Smooth muscle cell (in vitro differentiated cells): ENCODE data around the gene MCM8. TPM values are rescaled to one million over a fixed set of nuclear protein-coding genes. Genes with fewer than 3 reads are reported as not detected.

ENCODE experiments used
- DNase-seq: peaks from one replicate; lab custom pipeline; 2025; ENCODE audit not compliant: unreplicated experiment; lab: John Stamatoyannopoulos, UW
- H2AFZ ChIP-seq: fragments of 200-600 bp; sonication (generic); 2 replicates; pipeline ENCODE4 v1.6.0; 2016; ENCODE audit warnings: antibody characterized with exemption, low read depth, mild to moderate bottlenecking
- H3F3A ChIP-seq: fragments of 200-600 bp; sonication (generic); 2 replicates; pipeline ENCODE4 v1.6.0; 2017; ENCODE audit warnings: antibody characterized with exemption, low read depth
- H3K27ac ChIP-seq: fragments of 200-600 bp; sonication (generic); 2 replicates; pipeline ENCODE4 v1.5.1; 2016; ENCODE audit warnings: low read depth, mild to moderate bottlenecking
- H3K27me3 ChIP-seq: fragments of 200-600 bp; sonication (generic); 2 replicates; pipeline ENCODE4 v1.6.1; 2016; ENCODE audit warnings: low read depth, mild to moderate bottlenecking
- H3K36me3 ChIP-seq: fragments of 200-600 bp; sonication (generic); 2 replicates; pipeline ENCODE4 v1.5.1; 2016; ENCODE audit warnings: low read depth
- H3K4me1 ChIP-seq: fragments of 200-600 bp; sonication (generic); 2 replicates; pipeline ENCODE4 v1.5.1; 2016; ENCODE audit warnings: low read depth
- H3K4me2 ChIP-seq: fragments of 200-600 bp; sonication (generic); 2 replicates; pipeline ENCODE4 v1.6.0; 2016; ENCODE audit warnings: mild to moderate bottlenecking
- H3K4me3 ChIP-seq: fragments of 200-600 bp; sonication (generic); 2 replicates; pipeline ENCODE4 v1.5.1; 2016; ENCODE audit warnings: mild to moderate bottlenecking
- H3K79me2 ChIP-seq: fragments of 200-600 bp; sonication (generic); 2 replicates; pipeline ENCODE4 v1.6.0; 2016; ENCODE audit warnings: low read depth, mild to moderate bottlenecking
- H3K9ac ChIP-seq: fragments of 200-600 bp; sonication (generic); 2 replicates; pipeline ENCODE4 v1.6.0; 2016; ENCODE audit warnings: low read depth
- H3K9me3 ChIP-seq: fragments of 200-600 bp; sonication (generic); replicated peaks from 2 replicates; pipeline ENCODE4 v1.5.1; 2016; ENCODE audit warnings: low read depth
- H4K20me1 ChIP-seq: fragments of 200-600 bp; sonication (generic); 2 replicates; pipeline ENCODE4 v1.6.0; 2016; ENCODE audit warnings: low read depth
- CTCF ChIP-seq: fragments of 200-600 bp; sonication (generic); IDR thresholded peaks from 2 replicates; pipeline ENCODE4 v1.5.1; 2017; ENCODE audit warnings: borderline replicate concordance, mild to moderate bottlenecking, antibody characterized with exemption; ENCODE audit not compliant: insufficient read depth, poor library complexity, severe bottlenecking
- WGBS: methylation state at CpG from one replicate; pipeline ENCODE4 v1.1.7; 2016; ENCODE audit warnings: low lambda C conversion rate; 5-methylcytosine and 5-hydroxymethylcytosine counted together
- polyA plus RNA-seq: library from polyadenylated mRNA; unstranded; fragments of >200 nt; fragmentation: Nextera tagmentation; extraction: Ambion mirVana; gene quantifications from 2 replicates; pipeline ENCODE4 v1.2.1, GENCODE V29; 2016
- total RNA-seq: library from RNA; depleted of rRNA; stranded (reverse); fragments of >200 nt; gene quantifications from 2 replicates; pipeline ENCODE4 v1.2.3, GENCODE V29; 2014

The MCM8 gene
- total and polyA plus RNA-seq, 2 experiments from 2014 or later, result 2.8 to 5.5 TPM

GRCh38 chr20:6014957-6015356 is 64.5 kb downstream of the MCM8 start:
- Histone ChIP-seq H3K4me1 (no peaks in the 10 kb centered on the region), H3K36me3 (peaks cover 18% of the 10 kb centered on the region), H3K27me3 (no peaks in the 10 kb centered on the region), H3K4me3 (no peak overlapping the region), H3K79me2 (peaks cover 79% of the 10 kb centered on the region), H4K20me1 (peaks cover 72% of the 10 kb centered on the region), H2AFZ (no peak overlapping the region), H3K4me2 (no peak overlapping the region), H3F3A (no peaks in the 10 kb centered on the region), H3K9me3 (no peaks in the 10 kb centered on the region), H3K27ac (no peak overlapping the region), H3K9ac (no peak overlapping the region)
- 92% methylated on average over 4 of the region's 4 CpGs for WGBS
- TF ChIP-seq CTCF, result no peak
- DNase-seq, result no peak

DNA sequence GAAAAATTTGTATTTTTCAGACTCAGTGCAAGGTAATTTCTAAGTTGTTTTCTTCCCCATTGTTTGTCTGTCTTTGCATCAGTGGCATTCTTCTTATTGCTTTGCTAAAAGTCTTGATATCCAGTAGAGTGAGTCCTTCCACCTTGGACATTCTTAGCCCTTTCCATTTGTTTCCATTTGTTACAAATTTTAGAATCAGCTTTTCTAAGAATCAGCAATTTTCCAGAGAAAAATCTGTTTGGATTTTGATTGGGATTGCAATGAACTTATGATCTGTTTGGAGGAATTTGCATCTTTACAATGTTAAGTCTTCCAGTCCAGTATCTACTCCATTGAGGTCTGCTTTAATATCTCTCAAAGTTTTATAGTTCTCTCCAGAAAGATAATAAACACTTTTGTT is 67.0 kb downstream of the MCM8 start:
- H3K9me3 ChIP-seq, result no peaks in the 10 kb centered on the region
- H3K79me2 ChIP-seq, result peaks cover 78% of the 10 kb centered on the region
- no peaks in the 10 kb centered on the region for H3F3A ChIP-seq
- no peaks in the 10 kb centered on the region for H3K27me3 ChIP-seq
- H3K4me3 ChIP-seq, result no peak overlapping the region
- peaks cover 60% of the 10 kb centered on the region for H4K20me1 ChIP-seq
- no peak for TF ChIP-seq CTCF
- no peaks in the 10 kb centered on the region for H3K4me1 ChIP-seq
- H3K4me2 ChIP-seq, result no peak overlapping the region
- H2AFZ ChIP-seq, result no peak overlapping the region
- H3K36me3 ChIP-seq, result peaks cover 5% of the 10 kb centered on the region
- H3K27ac ChIP-seq, result no peak overlapping the region
- DNase-seq, result no peak
- H3K9ac ChIP-seq, result no peak overlapping the region

DNA sequence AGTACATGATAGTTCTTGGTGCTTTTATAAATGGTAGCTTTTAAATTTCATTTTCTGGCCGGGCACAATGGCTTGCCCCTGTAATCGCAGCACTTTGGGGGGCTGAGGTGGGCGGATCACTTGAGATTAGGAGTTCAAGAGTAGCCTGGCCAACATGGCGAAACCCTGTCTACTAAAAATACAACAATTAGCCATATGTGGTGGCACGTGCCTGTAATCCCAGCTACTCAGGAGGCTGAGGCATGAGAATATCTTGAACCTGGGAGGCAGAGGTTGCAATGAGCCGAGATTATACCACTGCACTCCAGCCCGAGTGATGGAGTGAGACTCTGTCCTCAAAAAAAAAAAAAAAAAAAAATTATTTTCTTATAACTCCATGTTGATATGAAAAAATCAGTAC is 67.4 kb downstream of the MCM8 start:
- H3F3A ChIP-seq, result no peaks in the 10 kb centered on the region
- no peak for DNase-seq
- no peak overlapping the region for H3K9ac ChIP-seq
- H3K79me2 ChIP-seq, result peaks cover 77% of the 10 kb centered on the region
- TF ChIP-seq CTCF, result no peak
- H3K9me3 ChIP-seq, result no peaks in the 10 kb centered on the region
- H3K36me3 ChIP-seq, result peaks cover 5% of the 10 kb centered on the region
- H3K27ac ChIP-seq, result no peak overlapping the region
- no peak overlapping the region for H2AFZ ChIP-seq
- 89% methylated on average over 7 of the region's 7 CpGs for WGBS
- H3K4me2 ChIP-seq, result no peak overlapping the region
- no peaks in the 10 kb centered on the region for H3K27me3 ChIP-seq
- no peaks in the 10 kb centered on the region for H3K4me1 ChIP-seq
- H4K20me1 ChIP-seq, result peaks cover 56% of the 10 kb centered on the region
- H3K4me3 ChIP-seq, result no peak overlapping the region

DNA sequence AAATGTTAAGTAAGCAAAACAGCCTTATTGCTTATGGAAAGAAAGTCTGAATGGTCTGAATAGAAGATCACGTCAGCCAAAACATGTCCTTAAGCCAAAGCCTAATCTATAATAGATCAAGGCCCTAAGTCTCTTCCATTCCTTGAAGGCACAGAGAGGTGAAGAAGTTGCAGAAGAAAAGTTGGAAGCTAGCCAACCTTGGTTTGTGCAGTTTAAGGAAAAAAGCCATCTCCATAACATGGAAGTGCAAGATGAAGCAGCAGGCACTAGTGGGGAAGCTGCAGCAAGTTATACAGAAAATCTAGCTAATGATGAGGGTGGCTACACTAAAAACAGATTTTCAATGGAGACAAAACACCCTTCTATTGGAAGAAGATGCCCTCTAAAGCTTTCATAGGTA is 74.3 kb downstream of the MCM8 start:
- Histone ChIP-seq H3K79me2 (peaks cover 79% of the 10 kb centered on the region), H3K4me3 (no peak overlapping the region), H3K4me1 (no peaks in the 10 kb centered on the region), H3K36me3 (peaks cover 26% of the 10 kb centered on the region), H4K20me1 (peaks cover 45% of the 10 kb centered on the region), H3K4me2 (no peak overlapping the region), H3K9me3 (no peaks in the 10 kb centered on the region), H3F3A (no peaks in the 10 kb centered on the region), H3K27me3 (no peaks in the 10 kb centered on the region), H2AFZ (no peak overlapping the region), H3K9ac (no peak overlapping the region), H3K27ac (no peak overlapping the region)
- 73% methylated on average over 1 of the region's 1 CpG for WGBS
- DNase-seq, result no peak
- TF ChIP-seq CTCF, result no peak
